HG03139 (cell line): ENCODE data around the gene CACNA1A.
"Not testable (repeated sequence)": the region's sequence is repeated elsewhere in the genome, so short reads cannot be mapped to it uniquely, and the experiment has no call there.

Source experiments
- ATAC-seq: cut with Tn5 transposase; IDR thresholded peaks from one replicate; pipeline ENCODE4 v1.9.1; 2021; ENCODE audit not compliant: unreplicated experiment

The CACNA1A gene

DNA sequence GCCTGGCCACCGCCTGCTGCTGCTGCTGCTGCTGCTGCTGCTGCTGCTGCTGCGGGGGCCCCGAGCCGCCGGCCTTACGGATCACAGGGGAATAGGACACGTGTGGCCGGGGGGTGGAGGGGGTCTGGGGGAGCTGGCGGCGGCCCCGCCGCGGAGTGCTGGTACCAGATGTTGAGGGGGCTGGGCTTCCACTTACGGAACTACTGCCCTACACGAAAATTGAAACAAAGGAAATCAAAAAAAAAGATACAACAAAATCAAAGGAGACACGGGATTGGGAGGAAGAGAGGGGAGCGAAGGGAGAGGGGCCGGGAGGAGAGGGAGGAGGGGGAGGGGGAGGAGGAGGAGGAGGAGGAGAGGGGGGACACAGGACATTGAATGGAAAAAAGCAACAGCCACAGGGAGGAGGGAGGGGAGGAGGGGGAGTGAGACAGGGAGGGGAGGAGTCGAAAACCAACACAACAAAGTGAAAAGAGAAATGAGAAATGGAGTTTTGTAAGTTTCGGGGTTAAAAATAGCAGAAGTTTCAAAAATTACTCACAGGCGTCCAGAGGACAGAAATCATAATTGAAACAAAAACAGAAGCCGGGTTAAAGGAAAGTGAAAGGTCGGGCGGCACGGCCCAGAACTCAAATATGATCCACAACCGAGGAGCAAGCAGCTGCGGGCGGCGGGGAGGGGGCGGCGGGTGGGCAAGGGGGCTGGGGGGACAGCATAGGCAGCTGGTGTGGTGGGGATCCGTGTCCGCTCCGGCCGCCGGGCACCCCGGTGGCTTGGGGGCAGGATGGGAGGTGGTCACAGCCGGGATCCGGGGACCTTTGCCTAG lies 298.2 kb downstream of the CACNA1A start:
- ATAC-seq: peak; percentile 39

DNA sequence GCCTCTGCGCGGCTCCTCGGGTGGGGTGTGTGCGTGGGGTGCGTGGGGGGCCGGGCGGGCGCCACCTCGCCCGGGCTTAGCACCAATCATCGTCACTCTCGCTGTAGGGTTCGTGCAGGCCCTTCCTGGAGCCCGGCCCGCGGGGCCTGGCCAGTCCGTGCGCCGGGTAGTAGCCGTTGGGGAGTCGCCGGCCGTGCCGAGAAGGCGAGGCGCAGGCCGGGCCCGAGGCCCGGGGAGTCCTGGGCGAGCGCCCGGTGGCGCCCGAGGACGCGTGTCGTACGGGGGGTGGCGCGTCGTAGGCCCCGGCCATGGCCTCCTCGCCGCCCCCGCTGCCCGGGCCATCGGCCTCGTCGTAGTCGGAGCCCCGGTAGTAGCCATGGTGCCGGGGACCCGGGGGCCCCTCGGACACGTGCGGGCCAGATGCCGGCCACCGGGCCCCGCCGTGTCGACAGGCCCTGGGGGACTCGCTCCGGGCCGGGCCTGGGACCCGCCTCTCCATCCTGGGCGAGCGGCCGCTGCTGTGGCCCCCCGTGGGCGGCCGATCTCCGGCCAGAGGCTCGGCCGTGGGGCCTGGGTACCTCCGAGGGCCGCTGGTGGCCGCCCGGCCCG lies 298.9 kb downstream of the CACNA1A start:
- ATAC-seq: no peak

DNA sequence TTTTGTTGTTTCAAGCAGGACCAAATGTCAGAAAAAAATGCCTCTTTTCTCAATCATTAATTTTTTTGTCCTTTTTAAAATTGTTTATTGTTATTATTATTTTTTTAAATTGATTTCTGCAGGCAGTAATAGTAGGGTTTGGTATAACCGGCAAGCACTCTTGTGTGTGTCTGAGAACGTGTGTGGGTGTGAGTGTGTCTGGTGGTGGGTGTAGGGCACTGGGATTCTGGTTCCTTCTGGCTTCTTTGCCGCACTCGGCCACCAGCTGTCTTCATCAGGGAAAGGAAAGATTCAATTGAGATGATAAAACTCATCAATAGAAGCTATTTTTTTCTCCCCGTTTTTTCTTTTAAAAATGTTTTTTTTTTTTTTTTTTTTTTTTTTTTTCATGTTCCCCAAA lies 299.7 kb downstream of the CACNA1A start:
- ATAC-seq: no peak

DNA sequence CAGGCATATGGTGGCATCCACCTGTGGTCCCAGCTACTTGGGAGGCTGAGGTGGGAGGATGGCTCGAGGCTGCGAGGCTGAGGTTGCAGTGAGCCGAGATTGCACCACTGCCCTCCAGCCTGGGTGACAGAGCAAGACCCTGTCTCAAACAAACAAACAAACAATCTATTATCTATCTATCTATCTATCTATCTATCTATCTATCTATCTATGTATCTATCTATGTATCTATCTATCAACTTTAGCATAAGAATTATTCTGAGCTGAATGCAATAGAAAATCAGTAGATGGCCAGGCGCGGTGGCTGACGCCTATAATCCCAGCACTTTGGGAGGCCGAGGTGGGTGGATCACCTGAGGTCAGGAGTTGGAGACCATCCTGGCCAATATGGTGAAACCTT lies 304.2 kb downstream of the CACNA1A start:
- ATAC-seq: not testable (repeated sequence)

DNA sequence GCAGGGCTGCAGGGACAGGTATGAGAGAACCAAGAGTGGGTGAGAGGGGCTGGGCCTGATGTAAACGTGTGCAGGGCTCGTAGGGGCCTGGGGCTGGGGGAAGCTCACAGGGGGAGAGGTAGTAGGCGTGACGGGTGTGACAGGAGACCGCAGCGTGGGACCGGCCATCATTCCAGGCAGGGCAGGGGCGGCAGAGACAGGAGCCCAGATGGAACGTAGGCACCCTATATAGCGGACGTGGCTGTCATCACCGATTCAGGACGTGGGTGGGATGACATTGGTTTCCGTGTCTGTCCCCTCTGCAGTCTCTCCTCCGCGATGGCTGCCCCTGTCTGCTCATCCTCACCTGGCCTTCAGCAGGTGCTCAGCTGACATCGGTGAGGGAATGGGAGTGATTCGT lies 307.6 kb downstream of the CACNA1A start:
- no peak for ATAC-seq

DNA sequence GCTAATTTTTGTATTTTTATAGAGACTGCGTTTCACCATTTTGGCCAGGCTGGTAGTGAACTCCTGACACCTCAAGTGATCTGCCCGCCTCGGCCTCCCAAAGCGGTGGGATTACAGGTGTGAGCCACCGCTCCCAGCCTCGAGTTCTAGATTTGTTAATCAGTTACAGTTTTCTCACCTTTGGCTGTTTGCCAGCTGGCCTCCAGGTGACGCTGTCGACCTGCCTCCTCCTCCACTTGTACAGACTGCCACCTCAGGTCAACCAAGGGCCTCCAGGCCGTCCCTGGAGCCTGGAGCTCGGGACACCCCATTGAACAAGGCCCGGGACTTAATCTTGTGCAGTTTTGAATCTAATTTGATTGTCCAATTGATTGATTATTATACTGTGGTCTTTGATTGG lies 310.6 kb downstream of the CACNA1A start:
- no peak for ATAC-seq

DNA sequence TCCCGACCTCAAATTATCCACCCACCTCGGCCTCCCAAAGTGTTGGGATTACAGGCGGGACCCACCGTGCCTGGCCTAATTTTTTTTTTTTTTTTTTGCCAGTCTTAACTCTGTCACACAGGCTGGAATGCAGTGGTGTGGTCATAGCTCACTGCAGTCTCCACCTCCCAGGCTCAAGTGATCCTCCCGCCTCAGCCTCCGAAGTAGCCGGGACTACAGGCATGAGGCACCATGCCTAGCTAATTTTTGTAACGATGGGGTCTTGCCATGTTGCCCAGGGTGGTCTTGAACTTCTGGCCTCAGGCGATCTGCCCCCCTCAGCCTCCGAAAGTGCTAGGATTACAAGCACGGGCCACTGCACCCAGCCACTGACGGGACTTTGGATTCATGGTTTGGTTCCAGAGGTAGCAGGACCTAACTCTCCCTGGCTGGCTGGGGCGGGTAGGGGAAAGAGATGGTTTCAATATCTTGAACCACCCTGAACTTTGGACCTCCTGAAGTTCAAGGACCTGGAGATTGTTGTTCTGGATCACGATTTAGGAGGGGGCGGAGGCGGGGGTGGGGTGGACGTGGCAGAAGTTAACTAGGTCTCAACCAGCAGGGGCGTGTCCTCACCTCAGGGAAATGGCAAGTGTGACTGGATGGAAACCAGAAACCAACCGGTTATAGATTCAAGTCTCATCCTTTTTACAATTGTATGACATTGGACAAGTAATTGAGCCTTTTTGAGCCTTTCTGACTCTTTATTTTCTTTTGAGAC lies 315.3 kb downstream of the CACNA1A start:
- ATAC-seq: no peak

DNA sequence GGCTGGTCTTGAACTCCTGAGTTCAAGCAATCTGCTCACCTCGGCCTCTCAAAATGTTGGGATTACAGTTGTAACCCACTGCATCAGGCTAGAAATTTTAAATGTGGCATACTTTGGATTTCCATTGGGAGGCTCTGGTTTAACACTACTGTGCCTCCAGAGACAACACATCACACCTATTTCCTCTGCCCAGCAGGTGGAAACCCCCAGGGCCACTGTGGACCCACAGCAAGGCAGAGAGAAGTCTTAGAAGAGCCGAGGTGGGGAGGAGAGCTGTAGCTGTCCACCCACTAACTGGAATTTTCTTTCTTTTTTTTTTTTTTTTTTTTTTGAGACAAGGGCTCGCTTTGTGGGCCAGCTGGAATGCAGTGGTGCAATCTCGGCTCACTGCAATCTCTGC lies 316.7 kb downstream of the CACNA1A start:
- ATAC-seq: no peak

DNA sequence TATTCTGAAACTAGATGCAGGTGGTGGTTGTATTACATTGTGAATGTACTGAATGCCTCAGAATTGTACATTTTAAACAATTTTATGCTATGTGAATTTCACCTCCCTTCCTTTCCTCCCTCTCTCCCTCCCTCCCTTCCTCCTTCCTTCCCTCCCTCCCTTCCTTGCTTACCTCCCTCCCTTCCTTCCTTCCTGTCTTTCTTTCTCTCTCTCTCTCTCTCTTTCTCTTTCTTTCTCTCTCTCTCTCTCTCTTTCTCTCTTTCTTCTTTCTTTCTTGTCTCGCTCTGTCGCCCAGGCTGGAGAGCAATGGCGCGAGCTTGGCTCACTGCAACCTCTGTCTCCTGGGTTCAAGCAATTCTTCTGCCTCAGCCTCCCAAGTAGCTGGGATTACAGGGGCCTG lies 318.9 kb downstream of the CACNA1A start:
- no peak for ATAC-seq

DNA sequence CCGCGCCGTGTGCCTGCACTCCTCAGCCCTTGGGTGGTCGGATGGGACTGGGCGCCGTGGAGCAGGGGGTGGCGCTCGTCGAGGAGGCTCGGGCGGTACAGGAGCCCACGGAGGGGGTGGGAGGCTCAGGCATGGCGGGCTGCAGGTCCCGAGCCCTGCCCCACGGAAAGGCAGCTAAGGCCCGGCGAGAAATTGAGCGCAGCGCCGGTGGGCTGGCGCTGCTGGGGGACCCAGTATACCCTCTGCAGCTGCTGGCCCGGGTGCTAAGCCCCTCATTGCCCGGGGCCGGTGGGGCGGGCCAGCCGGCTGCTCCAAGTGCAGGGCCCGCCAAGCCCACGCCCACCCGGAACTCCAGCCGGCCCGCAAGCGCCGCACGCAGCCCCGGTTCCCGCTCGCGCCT lies 319.6 kb downstream of the CACNA1A start:
- not testable (repeated sequence) for ATAC-seq

DNA sequence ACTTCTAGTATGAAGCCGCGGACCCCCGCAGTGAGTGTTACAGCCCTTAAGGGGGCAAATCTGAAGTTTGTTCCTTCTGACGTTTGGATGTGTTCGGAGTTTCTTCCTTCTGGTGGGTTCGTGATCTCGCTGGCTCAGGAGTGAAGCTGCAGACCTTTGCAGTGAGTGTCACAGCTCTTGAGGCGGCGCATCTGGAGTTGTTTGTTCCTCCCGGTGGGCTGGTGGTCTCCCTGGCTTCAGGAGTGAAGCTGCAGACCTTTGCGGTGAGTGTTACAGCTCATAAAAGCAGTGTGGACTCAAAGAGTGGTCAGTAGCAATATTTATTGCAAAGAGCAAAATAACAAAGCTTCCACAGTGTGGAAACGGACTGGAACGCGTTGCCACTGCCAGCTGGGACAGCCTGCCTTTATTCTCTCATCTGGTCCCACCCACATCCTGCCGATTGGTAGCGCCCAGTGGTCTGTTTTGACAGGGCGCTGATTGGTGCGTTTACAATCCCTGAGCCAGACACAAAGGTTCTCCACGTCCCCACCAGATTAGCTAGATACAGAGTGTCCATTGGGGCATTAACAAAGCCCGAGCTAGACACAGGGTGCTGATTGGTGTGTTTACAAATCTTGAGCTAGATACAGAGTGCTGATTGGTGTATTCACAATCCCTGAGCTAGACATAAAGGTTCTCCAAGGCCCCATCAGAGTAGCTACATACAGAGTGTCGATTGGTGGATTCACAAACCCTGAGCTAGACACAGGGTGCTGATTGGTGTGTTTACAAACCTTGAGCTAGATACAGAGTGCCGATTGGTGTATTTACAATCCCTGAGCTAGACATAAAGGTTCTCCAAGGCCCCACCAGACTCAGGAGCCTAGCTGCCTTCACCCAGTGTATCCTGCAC lies 320.3 kb downstream of the CACNA1A start:
- ATAC-seq: not testable (repeated sequence)

DNA sequence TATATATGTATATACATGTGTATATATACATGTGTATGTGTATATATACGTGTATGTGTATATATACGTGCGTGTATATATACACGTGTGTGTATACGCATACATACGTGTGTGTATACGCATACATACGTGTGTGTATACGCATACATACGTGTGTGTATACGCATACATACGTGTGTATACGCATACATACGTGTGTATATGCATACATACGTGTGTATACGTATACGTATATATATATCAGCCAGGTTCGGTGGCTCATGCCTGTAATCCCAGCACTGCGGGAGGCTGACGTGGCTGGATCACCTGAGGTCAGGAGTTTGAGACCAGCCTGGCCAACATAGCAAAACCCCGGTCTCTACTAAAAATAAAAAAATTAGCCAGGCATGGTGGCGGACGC lies 321.4 kb downstream of the CACNA1A start:
- not testable (repeated sequence) for ATAC-seq

DNA sequence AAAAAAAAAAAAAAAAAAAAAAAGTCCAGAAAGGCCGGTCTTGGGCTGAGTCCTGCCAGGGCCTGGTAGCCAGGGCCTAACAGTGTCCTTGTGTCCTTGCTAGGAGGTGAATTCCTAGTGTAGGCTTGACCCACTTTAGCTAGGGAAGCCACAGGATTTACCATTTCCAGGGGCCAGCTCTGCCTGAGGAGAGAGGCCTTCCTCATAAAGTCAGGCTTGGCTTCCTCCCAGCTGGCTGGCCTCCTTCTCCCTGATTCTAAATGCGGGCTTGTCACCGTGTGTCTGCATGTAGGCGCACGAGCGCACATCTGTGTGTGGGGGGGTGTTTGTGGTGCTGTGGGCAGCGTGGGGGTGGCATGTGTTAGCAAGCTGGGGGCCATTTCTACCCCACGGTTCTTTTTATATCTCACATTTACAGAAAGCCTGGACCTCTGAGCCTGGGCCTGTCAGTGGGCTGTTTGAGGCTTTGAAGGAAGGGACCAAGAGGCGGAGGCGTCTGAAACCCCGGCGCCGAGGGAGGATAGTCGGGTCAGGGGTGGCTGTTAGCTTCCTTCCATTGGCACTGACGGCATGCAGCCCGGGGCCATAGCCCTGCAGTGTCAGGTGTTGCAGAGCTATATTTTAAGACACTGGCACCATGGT lies 324.4 kb downstream of the CACNA1A start:
- ATAC-seq: no peak

DNA sequence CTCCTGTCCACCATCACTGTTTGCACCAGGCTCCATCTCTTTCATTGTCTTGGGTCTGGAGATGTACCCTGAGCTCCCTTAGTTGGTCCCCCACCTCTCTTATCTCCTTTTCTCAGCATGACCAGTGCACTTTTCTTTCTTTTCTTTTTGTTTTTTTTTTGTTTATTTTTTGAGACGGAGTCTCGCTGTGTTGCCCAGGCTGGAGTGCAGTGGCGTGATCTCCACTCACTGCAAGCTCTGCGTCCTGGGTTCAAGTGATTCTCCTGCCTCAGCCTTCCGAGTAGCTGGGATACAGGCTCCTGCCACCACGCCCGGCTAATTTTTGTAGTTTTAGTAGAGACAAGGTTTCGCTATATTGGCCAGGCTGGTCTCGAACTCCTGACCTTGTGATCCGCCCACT lies 328.0 kb downstream of the CACNA1A start:
- not testable (repeated sequence) for ATAC-seq

DNA sequence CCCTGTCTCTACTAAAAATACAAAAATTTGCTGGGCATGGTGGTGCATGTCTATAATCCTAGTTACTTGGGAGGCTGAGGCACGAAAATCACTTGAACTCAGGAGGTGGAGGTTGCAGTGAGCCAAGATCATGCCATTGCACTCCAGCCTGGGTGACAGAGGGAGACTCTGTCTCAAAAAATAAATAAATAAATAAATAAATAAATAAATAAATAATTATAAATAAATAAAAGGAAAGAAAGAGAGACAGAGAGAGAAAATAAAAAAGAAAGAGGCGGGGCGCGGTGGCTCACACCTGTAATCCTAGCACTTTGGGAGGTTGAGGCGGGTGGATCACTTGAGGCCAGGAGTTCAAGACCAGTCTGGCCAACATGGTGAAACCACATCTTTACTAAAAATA lies 328.7 kb downstream of the CACNA1A start:
- ATAC-seq: not testable (repeated sequence)

DNA sequence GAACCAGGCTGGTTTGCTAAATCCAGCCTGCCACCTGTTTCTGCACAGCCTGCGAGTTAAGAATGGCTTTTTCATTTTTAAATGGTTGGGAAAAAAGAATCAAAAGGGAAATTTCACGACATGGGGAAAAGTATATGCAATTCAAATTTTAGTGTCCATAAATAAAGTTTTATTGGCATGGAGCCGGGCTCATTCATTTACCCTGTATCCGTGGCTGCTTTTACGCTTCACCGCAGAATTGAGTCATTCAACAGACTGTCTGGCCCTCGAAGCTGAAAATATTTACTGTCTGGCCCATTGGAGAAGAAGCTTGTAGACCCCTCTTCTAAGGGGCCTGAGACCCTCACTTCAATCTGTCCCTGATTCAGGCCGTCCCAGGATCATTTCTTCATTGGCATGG lies 329.9 kb downstream of the CACNA1A start:
- no peak for ATAC-seq

DNA sequence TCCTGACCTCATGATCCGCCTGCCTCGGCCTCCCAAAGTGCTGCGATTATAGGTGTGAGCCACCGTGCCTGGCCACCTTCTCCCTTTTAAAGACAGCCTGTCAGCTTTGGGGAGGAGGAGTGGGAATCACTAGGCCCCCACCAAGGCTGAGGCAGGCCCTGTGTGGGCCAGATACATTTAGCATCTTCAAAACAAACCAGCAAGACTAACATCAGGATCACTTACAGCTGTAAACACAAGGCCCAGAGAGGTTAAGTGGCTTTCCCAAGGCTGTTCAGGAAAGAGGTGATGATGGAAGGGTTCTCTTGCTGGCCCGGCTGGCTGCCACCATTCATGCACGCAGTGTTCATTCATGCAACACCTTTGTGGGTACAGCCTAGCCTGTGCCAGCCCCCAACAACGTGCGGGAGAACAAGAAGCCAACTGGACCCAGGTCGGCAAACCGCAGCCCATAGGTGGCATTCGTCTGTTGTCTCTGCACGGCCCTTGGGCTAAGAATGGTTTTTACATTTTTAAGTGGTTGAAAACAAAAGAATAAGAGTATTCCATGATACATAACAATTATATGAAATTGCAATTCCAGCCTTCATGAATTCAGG lies 333.0 kb downstream of the CACNA1A start:
- ATAC-seq: no peak

DNA sequence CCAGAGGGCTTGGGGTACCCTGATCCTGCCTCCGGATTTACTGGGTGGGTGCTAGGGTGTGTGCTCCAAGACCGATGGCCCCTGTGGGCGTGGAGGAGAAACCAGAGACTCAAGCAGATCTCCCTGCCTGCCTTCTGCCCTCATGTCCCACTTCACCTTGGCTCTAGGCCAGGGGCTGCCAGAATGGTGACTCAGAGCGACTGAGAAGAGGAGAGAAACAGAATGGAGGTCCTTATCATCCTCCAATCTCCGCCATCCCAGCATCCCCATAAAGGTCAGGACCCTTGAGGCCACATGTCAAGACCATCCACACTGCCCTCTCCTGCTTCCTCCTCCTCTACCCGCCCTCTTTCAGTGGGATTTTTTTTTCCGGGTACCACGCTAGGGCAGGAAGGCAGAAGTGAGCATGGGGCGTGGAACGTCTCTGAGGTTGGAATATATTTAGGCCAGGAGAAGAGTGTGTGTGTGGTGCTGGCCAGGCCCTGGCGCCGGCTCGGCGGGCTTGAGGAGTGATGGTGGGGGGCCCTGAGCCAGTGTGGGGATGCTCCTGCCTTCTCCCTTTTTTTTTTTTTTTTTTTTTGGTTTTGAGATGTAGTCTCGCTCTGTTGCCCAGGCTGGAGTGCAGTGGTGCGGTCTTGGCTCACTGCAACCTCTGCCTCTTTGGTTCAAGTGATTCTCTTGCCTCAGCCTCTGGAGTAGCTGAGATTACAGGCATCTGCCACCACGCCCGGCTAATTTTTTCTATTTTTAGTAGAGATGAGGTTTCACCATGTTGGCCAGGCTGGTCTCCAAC lies 333.7 kb downstream of the CACNA1A start:
- ATAC-seq: no peak

DNA sequence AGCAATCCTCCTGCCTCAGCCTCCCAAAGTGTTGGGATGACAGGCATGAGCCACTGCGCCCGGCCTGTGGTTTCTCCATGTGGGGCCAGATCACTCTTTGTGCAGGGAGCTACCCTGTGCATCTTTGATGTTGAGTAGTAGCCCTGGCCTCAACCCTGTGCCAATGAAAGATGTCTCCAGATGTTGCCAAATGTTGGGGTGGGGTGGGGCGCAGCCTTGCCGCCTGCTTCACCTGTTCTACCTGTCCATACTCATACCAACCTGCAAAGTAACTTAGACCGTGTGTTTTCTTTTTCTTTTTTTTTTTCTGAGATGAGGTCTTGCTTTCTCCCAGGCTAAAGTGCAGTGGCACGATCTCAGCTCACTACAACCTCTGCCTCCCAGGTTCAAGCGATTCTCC lies 335.1 kb downstream of the CACNA1A start:
- no peak for ATAC-seq
